ENCODE data around the gene KIF1B.
A peak's percentile ranks its signal among the peaks of the same experiment; 100 is the strongest.
"Not testable (repeated sequence)": the region's sequence is repeated elsewhere in the genome, so short reads cannot be mapped to it uniquely, and the experiment has no call there.

Gene KIF1B

DNA sequence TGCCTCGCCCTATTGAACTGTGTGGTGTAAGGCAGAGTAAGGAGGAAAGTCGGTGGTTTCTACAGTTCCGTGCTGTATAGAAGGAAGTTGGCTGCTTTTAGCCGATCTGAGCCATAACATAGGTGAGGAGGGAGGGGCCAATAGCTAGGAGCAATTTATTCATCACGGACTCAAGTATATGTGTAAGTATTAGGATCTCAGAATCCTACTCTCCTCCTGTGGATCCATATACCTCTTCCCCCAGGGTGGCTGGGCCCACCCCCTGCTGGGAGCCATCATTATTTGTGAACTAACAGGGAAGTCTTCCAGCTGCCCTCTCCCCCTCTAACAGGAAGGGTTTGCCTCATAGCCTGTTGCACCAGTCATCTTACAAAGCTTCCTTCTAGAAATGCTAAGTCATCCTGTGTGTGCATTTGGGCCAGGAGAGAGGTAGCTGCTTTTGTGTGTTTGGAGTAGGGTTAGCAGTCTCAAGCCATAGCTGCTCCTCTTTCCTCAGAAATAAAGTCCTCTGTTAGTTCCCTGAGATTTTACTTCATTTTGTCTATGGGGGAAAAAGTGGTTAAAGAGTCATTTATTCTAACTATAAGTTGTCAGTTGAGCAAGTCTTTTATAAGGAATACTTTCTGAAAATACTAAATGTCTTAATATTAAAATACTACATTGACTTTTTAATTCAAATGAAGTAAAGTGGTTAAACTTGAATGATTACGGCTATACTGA, 205.0 kb downstream of the KIF1B start:
- H3K36me3 ChIP-seq = peaks cover 98% of the 10 kb centered on the region
- no peaks in the 10 kb centered on the region for H3K27me3 ChIP-seq
- no peak overlapping the region for H3K9ac ChIP-seq
- TF ChIP-seq Cebpa-rat (IDR thresholded peaks at IDR 0.05) = no peak
- H3K4me1 ChIP-seq = no peaks in the 10 kb centered on the region
- H3K4me3 ChIP-seq = no peak overlapping the region
- H3K4me2 ChIP-seq = no peak overlapping the region; the same call in 1 of the 2 replicates
- H3K27ac ChIP-seq = no peak overlapping the region
- H4K20me1 ChIP-seq = no peaks in the 10 kb centered on the region; the same call in 1 of the 2 replicates
- no peaks in the 10 kb centered on the region for H3K9me3 ChIP-seq

DNA sequence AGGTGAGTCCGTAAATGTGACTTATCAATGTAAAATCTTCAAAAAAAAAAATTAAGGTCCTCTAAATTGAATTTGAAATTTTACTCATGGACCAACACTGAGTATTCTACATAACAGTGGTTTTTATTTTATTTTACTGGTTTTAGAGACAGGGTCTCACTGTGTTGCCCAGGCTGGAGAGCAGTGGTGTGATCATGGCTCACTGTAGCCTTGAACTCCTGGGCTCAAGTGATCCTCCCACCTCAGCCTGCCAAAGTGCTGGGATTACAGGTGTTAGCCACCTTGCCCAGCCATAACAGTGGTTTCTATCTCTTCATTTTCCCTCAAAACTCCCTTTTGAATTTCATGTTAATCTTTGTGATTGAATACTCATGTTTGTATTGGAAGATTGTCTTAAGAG, 205.6 kb downstream of the KIF1B start:
- not testable (repeated sequence) for H3K4me3 ChIP-seq, H3K27me3 ChIP-seq, H3K9ac ChIP-seq, H3K27ac ChIP-seq, H3K4me2 ChIP-seq, H3K4me1 ChIP-seq, H4K20me1 ChIP-seq, H3K9me3 ChIP-seq
- peaks cover 98% of the 10 kb centered on the region for H3K36me3 ChIP-seq

DNA sequence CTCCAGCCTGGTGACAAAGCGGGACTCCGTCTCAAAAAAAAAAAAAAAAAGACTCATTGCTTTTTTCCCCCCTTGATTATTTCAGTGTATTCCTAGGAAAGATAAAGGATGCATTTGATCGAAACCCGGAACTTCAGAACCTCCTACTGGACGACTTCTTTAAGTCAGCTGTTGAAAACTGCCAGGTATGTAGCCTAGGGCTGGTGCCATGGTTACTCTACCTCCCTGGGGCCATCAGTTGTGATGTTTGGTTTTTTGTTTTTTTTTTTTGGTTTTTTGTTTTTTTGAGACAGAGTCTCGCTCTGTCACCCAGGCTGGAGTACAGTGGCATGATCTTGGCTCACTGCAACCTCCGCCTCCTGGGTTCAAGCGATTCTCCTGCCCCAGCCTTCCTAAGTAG, 208.4 kb downstream of the KIF1B start:
- not testable (repeated sequence) for H3K27ac ChIP-seq, H3K4me1 ChIP-seq, H4K20me1 ChIP-seq

DNA sequence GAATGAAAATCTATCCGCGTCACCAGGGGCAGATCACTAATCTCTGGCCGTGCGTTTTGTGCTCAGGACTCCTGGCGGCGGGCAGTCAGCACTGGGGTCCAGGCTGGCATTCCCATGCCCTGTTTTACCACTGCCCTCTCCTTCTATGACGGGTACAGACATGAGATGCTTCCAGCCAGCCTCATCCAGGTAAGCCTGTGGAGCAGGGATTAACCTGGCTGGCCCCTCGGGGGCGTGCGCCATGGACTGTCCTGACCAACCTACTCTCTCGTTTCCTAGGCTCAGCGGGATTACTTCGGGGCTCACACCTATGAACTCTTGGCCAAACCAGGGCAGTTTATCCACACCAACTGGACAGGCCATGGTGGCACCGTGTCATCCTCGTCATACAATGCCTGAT, 209.0 kb downstream of the KIF1B start:
- TF ChIP-seq Cebpa-rat (IDR thresholded peaks at IDR 0.05) = no peak
- no peaks in the 10 kb centered on the region for H3K4me1 ChIP-seq
- H3K36me3 ChIP-seq = peaks cover 84% of the 10 kb centered on the region
- H3K27me3 ChIP-seq = no peaks in the 10 kb centered on the region
- no peak overlapping the region for H3K4me3 ChIP-seq
- no peaks in the 10 kb centered on the region for H3K9me3 ChIP-seq
- H3K4me2 ChIP-seq = no peak overlapping the region
- no peaks in the 10 kb centered on the region for H4K20me1 ChIP-seq
- H3K27ac ChIP-seq = no peak overlapping the region
- H3K9ac ChIP-seq = no peak overlapping the region

More for the DNA sequence above, 208.4 kb downstream of the KIF1B start:
- H3K36me3 ChIP-seq = peaks cover 90% of the 10 kb centered on the region
- H3K4me2 ChIP-seq, H3K4me3 ChIP-seq, H3K27me3 ChIP-seq, H3K9me3 ChIP-seq, H3K9ac ChIP-seq: not testable (repeated sequence)

DNA sequence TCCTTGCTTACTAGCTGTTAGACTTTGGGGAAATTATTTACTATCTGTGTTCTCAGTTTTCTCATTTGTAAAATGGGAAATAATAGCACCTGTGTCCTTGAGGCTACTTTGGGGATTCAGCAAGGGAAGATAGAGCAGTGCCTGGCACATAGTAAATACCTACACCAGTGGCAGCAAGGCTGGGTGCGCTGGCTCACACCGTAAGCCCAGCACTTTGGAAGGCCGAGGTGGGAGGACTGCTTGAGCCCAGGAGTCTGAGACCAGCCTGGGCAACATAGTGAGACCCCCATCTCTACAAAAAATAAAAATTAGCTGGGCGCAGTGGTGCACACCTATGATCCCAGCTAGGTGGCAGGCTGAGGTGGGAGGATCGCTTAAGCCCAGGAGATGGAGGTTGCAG, 211.3 kb downstream of the KIF1B start:
- H3K9me3 ChIP-seq = no peaks in the 10 kb centered on the region
- TF ChIP-seq Cebpa-rat (IDR thresholded peaks at IDR 0.05) = no peak
- no peaks in the 10 kb centered on the region for H3K27me3 ChIP-seq
- H3K9ac ChIP-seq = no peak overlapping the region
- H3K27ac ChIP-seq = no peak overlapping the region
- no peaks in the 10 kb centered on the region for H3K4me1 ChIP-seq
- no peak overlapping the region for H3K4me3 ChIP-seq
- H4K20me1 ChIP-seq = no peaks in the 10 kb centered on the region
- H3K4me2 ChIP-seq = no peak overlapping the region
- H3K36me3 ChIP-seq = peaks cover 63% of the 10 kb centered on the region

DNA sequence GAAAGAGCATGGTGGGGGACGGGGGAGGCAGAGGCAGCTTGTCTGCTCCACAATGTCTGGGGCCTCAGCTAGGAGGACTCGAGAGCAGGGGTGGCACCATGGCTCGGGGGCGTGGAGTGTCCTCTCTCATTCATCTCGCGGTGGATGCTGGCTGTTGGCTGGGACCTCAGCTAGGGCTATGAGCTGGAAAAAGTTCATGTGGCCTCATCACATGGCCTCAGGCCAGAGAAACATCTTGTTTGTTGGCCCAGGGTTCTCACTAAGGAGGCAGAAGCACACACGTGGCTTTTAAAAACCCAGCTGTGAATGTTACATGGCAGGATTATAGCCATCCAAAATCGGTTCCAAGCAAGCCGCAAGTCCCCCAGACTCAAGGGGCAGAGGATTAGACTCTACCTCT, 213.7 kb downstream of the KIF1B start:
- Histone ChIP-seq H4K20me1 (no peaks in the 10 kb centered on the region), H3K4me1 (no peaks in the 10 kb centered on the region), H3K27ac (no peak overlapping the region), H3K9me3 (no peaks in the 10 kb centered on the region), H3K4me3 (no peak overlapping the region), H3K36me3 (peaks cover 39% of the 10 kb centered on the region), H3K4me2 (no peak overlapping the region), H3K27me3 (no peaks in the 10 kb centered on the region), H3K9ac (no peak overlapping the region)
- TF ChIP-seq Cebpa-rat (IDR thresholded peaks at IDR 0.05) = no peak

DNA sequence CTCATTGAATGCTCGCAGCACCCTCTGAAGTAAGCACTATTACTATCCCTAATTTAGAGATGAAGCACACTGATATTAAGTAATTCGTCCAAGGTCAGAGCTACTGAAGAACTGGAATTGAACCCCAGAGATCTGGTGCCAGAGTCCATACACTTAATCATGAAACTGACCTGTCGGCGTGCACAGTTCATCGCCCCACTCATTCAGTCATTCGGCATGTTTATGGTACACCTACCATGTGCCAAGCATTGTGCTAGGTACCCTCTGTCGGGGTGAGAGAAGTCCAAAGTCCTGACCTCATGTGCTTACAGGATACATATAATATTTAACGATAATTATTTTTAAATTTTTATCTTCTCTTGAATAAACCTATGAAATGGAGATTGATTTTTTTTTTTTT, 214.3 kb downstream of the KIF1B start:
- no peak overlapping the region for H3K27ac ChIP-seq
- H3K9ac ChIP-seq = no peak overlapping the region
- H3K4me2 ChIP-seq = no peak overlapping the region
- H3K36me3 ChIP-seq = peaks cover 33% of the 10 kb centered on the region
- H3K4me3 ChIP-seq = no peak overlapping the region
- H3K9me3 ChIP-seq = no peaks in the 10 kb centered on the region
- H3K4me1 ChIP-seq = peaks cover 6% of the 10 kb centered on the region
- H3K27me3 ChIP-seq = no peaks in the 10 kb centered on the region
- no peak for TF ChIP-seq Cebpa-rat (IDR thresholded peaks at IDR 0.05)
- no peaks in the 10 kb centered on the region for H4K20me1 ChIP-seq

DNA sequence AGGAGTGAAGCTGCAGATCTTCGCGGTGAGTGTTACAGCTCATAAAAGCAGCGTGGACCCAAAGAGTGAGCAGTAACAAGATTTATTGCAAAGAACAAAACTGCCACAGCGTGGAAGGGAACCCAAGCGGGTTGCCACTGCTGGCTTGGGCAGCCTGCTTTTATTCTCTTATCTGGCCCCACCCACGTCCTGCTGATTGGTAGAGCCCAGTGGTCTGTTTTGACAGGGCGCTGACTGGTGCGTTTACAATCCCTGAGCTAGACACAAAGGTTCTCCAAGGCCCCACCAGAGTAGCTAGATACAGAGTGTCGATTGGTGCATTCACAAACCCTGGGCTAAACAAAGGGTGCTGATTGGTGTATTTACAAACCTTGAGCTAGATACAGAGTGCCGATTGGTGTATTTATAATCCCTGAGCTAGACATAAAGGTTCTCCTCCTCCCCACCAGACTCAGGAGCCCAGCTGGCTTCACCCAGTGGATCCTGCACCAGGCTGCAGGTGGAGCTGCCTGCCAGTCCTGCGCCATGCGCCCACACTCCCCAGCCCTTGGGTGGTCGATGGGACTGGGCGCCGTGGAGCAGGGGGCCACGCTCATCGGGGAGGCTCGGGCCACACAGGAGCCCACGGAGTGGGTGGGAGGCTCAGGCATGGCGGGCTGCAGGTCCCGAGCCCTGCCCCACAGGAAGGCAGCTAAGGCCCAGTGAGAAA, 215.6 kb downstream of the KIF1B start:
- H3K9me3 ChIP-seq, H3K9ac ChIP-seq, H3K4me3 ChIP-seq, H3K27me3 ChIP-seq, H3K4me2 ChIP-seq, H3K27ac ChIP-seq, H4K20me1 ChIP-seq: not testable (repeated sequence)
- Histone ChIP-seq H3K36me3 (peaks cover 20% of the 10 kb centered on the region), H3K4me1 (peaks cover 10% of the 10 kb centered on the region)

DNA sequence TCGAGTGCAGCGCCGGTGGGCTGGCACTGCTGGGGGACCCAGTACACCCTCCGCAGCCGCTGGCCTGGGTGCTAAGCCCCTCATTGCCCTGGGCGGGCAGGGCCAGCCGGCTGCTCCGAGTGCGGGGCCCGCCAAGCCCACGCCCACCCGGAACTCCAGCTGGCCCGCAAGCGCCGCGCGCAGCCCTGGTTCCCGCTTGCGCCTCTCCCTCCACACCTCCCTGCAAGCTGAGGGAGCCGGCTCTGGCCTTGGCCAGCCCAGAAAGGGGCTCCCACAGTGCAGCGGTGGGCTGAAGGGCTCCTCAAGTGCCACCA, 216.1 kb downstream of the KIF1B start:
- not testable (repeated sequence) for H3K27me3 ChIP-seq, H3K4me3 ChIP-seq, H4K20me1 ChIP-seq, H3K4me2 ChIP-seq, H3K27ac ChIP-seq, H3K9me3 ChIP-seq, H3K9ac ChIP-seq
- Histone ChIP-seq H3K36me3 (peaks cover 15% of the 10 kb centered on the region), H3K4me1 (peaks cover 15% of the 10 kb centered on the region)

DNA sequence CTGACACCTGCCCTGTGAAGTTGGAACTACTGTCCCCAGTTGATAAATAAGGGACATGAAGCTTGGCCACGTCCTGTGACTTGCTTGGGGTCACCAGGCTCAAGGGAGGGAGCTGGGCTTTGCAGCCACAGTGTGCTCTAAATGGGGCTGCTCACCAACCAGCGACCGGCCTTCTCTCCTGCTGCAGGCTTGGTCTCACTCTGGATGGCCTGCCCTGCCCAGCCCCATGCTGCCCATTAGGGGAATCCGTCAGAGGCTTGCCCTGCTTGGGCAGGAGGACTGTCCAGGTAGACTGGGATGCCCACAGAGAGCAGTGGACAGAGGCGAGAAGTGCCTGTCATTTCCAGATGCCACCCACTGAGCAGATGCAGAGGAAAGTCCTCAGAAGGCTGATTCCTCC, 218.6 kb downstream of the KIF1B start:
- Histone ChIP-seq H3K4me1 (peaks cover 40% of the 10 kb centered on the region), H3K4me3 (no peak overlapping the region), H3K27me3 (no peaks in the 10 kb centered on the region), H4K20me1 (no peaks in the 10 kb centered on the region), H3K4me2 (no peak overlapping the region), H3K36me3 (0 out of 2 replicates have a peak, but pooled peaks cover 4% of the 10 kb centered on the region), H3K27ac (no peak overlapping the region), H3K9me3 (no peaks in the 10 kb centered on the region), H3K9ac (peak overlapping the region; percentile 13; the same call in 1 of the 2 replicates)
- TF ChIP-seq Cebpa-rat (IDR thresholded peaks at IDR 0.05) = no peak

DNA sequence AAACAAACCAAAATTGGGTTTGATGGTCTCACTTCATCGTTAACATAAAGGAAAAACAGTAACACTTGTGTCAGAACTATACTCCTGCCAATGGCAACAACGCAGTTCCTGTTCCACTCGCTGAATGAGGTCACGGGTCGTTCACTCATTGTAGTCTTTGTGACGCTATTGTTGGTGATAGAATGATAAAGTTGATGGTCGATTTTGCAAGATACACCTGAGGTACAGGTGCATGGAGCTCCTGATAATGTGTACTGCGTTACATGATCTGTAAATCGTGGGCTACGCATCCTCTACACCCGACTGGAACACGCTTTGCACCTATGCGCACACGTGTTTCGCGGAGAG, 219.5 kb downstream of the KIF1B start:
- no peak for TF ChIP-seq Cebpa-rat (IDR thresholded peaks at IDR 0.05)
- H3K27ac ChIP-seq = peak overlapping the region; percentile 84; the same call in 1 of the 2 replicates

More for the DNA sequence above, 219.5 kb downstream of the KIF1B start:
- H3K4me2 ChIP-seq = peak overlapping the region; percentile 99
- no peaks in the 10 kb centered on the region for H4K20me1 ChIP-seq
- H3K4me1 ChIP-seq = peaks cover 40% of the 10 kb centered on the region
- H3K36me3 ChIP-seq = 0 out of 2 replicates have a peak, but pooled peaks cover 5% of the 10 kb centered on the region
- peak overlapping the region; percentile 88 for H3K9ac ChIP-seq
- H3K9me3 ChIP-seq = no peaks in the 10 kb centered on the region
- peak overlapping the region; percentile 96 for H3K4me3 ChIP-seq
- no peaks in the 10 kb centered on the region for H3K27me3 ChIP-seq

Measured in BLaER1 (cell line).